ENCODE data around the gene B3GALT6.

The B3GALT6 gene

GRCh38 chr1:1250786-1251284 lies 18.8 kb downstream of the B3GALT6 start:
- TF ChIP-seq CTCF (IDR thresholded peaks at IDR 0.05; ENCODE audit: borderline replicate concordance, control extremely low read depth, extremely low read depth, insufficient read depth, missing control alignments), result no peak
- DNase-seq (ENCODE audit: low spot score), result peak; percentile 89
- in situ Hi-C loops (cut with MboI; ENCODE audit: low sequenced_read_pairs, unreplicated experiment), result loop anchor here (25.0 kb wide), 1 partner anchor 364 kb away; no protein-coding TSS in a partner anchor

- no peak for TF ChIP-seq CTCF (IDR thresholded peaks at IDR 0.05; ENCODE audit: borderline replicate concordance, control extremely low read depth, extremely low read depth, insufficient read depth, missing control alignments)
- in situ Hi-C loops (cut with MboI; ENCODE audit: low sequenced_read_pairs, unreplicated experiment), result loop anchor here (25.0 kb wide), 1 partner anchor 366 kb away; no protein-coding TSS in a partner anchor
- no peak for DNase-seq (ENCODE audit: low spot score)
These were observed 21.3 kb downstream of the B3GALT6 start for GRCh38 chr1:1253314-1253713.

GRCh38 chr1:1253972-1254666 lies 22.1 kb downstream of the B3GALT6 start:
- in situ Hi-C loops (cut with MboI; ENCODE audit: low sequenced_read_pairs, unreplicated experiment), result loop anchor here (25.0 kb wide), 1 partner anchor 367 kb away; no protein-coding TSS in a partner anchor
- no peak for TF ChIP-seq CTCF (IDR thresholded peaks at IDR 0.05; ENCODE audit: borderline replicate concordance, control extremely low read depth, extremely low read depth, insufficient read depth, missing control alignments)
- DNase-seq (ENCODE audit: low spot score), result no peak

GRCh38 chr1:1254667-1254998 lies 22.6 kb downstream of the B3GALT6 start:
- no peak for DNase-seq (ENCODE audit: low spot score)
- TF ChIP-seq CTCF (IDR thresholded peaks at IDR 0.05; ENCODE audit: borderline replicate concordance, control extremely low read depth, extremely low read depth, insufficient read depth, missing control alignments), result no peak
- in situ Hi-C loops (cut with MboI; ENCODE audit: low sequenced_read_pairs, unreplicated experiment), result loop anchor here (25.0 kb wide), 1 partner anchor 367 kb away; no protein-coding TSS in a partner anchor

- in situ Hi-C loops (cut with MboI; ENCODE audit: low sequenced_read_pairs, unreplicated experiment), result loop anchor here (25.0 kb wide), 1 partner anchor 368 kb away; no protein-coding TSS in a partner anchor
- no peak for TF ChIP-seq CTCF (IDR thresholded peaks at IDR 0.05; ENCODE audit: borderline replicate concordance, control extremely low read depth, extremely low read depth, insufficient read depth, missing control alignments)
- no peak for DNase-seq (ENCODE audit: low spot score)
These were observed 23.0 kb downstream of the B3GALT6 start for GRCh38 chr1:1255078-1255477.

- in situ Hi-C loops (cut with MboI; ENCODE audit: low sequenced_read_pairs, unreplicated experiment), result loop anchor here (25.0 kb wide), 1 partner anchor 368 kb away; no protein-coding TSS in a partner anchor
- TF ChIP-seq CTCF (IDR thresholded peaks at IDR 0.05; ENCODE audit: borderline replicate concordance, control extremely low read depth, extremely low read depth, insufficient read depth, missing control alignments), result no peak
- DNase-seq (ENCODE audit: low spot score), result no peak
These were observed 23.6 kb downstream of the B3GALT6 start for GRCh38 chr1:1255611-1256010.
